H1 (cell line): ENCODE data around the gene ULK2. TPM values are rescaled to one million over a fixed set of nuclear protein-coding genes. Genes with fewer than 3 reads are reported as not detected.

Experiments used
- POLR2AphosphoS5 ChIP-seq: IDR thresholded peaks from 2 replicates; pipeline ENCODE4 v1.6.1; 2011; ENCODE audit warnings: low read depth, low read length
- RAD21 ChIP-seq, 2 experiments: IDR thresholded peaks in 1 of 2; conservative IDR thresholded peaks in 1 of 2; 2 replicates each; pipeline ENCODE4 v1.6.1; 2011; ENCODE audit warnings: low read depth in 2 of 2, low read length in 2 of 2, improper control_type of control experiment in 1 of 2, inconsistent platforms in 1 of 2, mild to moderate bottlenecking in 1 of 2, moderate library complexity in 1 of 2
- SAP30 ChIP-seq: fragments of 300-600 bp; sonication (generic); IDR thresholded peaks from 2 replicates; pipeline ENCODE4 v1.7.1; 2012; ENCODE audit warnings: low read length, moderate library complexity, mild to moderate bottlenecking, inconsistent platforms; ENCODE audit not compliant: insufficient read depth, insufficient replicate concordance
- YY1 ChIP-seq: IDR thresholded peaks from 2 replicates; pipeline ENCODE4 v1.6.1; 2011; ENCODE audit warnings: low read depth, mild to moderate bottlenecking, low read length
- ZNF274 ChIP-seq: IDR thresholded peaks from 2 replicates; pipeline ENCODE4 v1.7.0; 2012; ENCODE audit warnings: low read length, borderline replicate concordance; ENCODE audit errors: extremely low read depth
- polyA plus RNA-seq, 7 experiments: library from polyadenylated mRNA; depleted of rRNA in 3 of 7; stranded (reverse) in 5 of 7; unstranded in 2 of 7; fragments of >200 nt in 5 of 7; fragments of 200-250 nt in 2 of 7; gene quantifications; 1 replicate in 5 of 7; 2 replicates in 1 of 7; 4 replicates in 1 of 7; pipeline versions ENCODE4 v1.2.1 to v1.2.3, GENCODE V29; 2011 to 2013; ENCODE audit warnings: missing spikeins in 2 of 7, mixed read lengths in 2 of 7
- total RNA-seq: library from RNA; stranded (reverse); fragmentation: NEBNext Ultra II Directional; extraction: Animal tissue kit (Norgen Biotek cat#: 25700); gene quantifications from 2 replicates; pipeline ENCODE4 v1.2.1, GENCODE V29; 2021
- TF ChIP-seq, protein P1 (sequence below): IDR thresholded peaks from 2 replicates; pipeline ENCODE4 v1.6.1; 2012; ENCODE audit warnings: inconsistent platforms

The ULK2 gene
- total and polyA plus RNA-seq, 2 of the 8 experiments (the other 6 are each of a cell fraction or from before 2014, with no cell fraction given), result 5.3 to 9.8 TPM

GRCh38 chr17:19770985-19771735 is 96.6 kb downstream of the ULK2 start (continued):
- TF ChIP-seq, protein P1, sequence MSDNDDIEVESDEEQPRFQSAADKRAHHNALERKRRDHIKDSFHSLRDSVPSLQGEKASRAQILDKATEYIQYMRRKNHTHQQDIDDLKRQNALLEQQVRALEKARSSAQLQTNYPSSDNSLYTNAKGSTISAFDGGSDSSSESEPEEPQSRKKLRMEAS, result no peak
- TF ChIP-seq YY1 (no peak), ZNF274 (no peak), SAP30 (no peak), POLR2AphosphoS5 (no peak), RAD21 (IDR thresholded peaks at IDR 0.05 in 1 of 2, conservative IDR thresholded peaks at IDR 0.05 in 1 of 2; ENCODE audit: low read depth in 2 of 2, low read length in 2 of 2) (no peak)
- TF ChIP-seq, all 59 proteins: peak for 0
